Endothelial cell (in vitro differentiated cells): Measurements from ENCODE around the gene KAZN. TPM values are rescaled to one million over a fixed set of nuclear protein-coding genes. Genes with fewer than 3 reads are reported as not detected.

Experiments
- DNase-seq: peaks from one replicate; pipeline ENCODE4 v3.0.0; 2021; ENCODE audit warnings: low spot score
- H3K27ac Mint-ChIP-seq: one replicate; pipeline ENCODE4 v1.8.0; 2021; ENCODE audit warnings: mixed read lengths, inconsistent platforms; ENCODE audit not compliant: unreplicated experiment
- H3K27me3 Mint-ChIP-seq: one replicate; pipeline ENCODE4 v1.8.0; 2021; ENCODE audit warnings: mild to moderate bottlenecking, moderate library complexity, mixed read lengths, inconsistent platforms; ENCODE audit not compliant: unreplicated experiment
- H3K36me3 Mint-ChIP-seq: one replicate; pipeline ENCODE4 v1.8.0; 2021; ENCODE audit warnings: mild to moderate bottlenecking, low read depth, mixed read lengths, inconsistent platforms; ENCODE audit not compliant: unreplicated experiment
- H3K4me1 Mint-ChIP-seq: one replicate; pipeline ENCODE4 v1.8.0; 2021; ENCODE audit warnings: mild to moderate bottlenecking, mixed read lengths, inconsistent platforms; ENCODE audit not compliant: unreplicated experiment
- H3K4me3 Mint-ChIP-seq: one replicate; pipeline ENCODE4 v1.8.0; 2021; ENCODE audit warnings: mild to moderate bottlenecking, mixed read lengths, inconsistent platforms; ENCODE audit not compliant: unreplicated experiment
- H3K9me3 Mint-ChIP-seq: one replicate; pipeline ENCODE4 v1.8.0; 2021; ENCODE audit warnings: mixed read lengths, inconsistent platforms; ENCODE audit not compliant: unreplicated experiment
- CTCF ChIP-seq: fragments of 200-600 bp; sonication (generic); IDR thresholded peaks from one replicate; pipeline ENCODE4 v1.5.0; 2021; ENCODE audit warnings: antibody characterized with exemption; ENCODE audit not compliant: unreplicated experiment
- total RNA-seq: library from RNA; stranded (reverse); fragmentation: NEBNext Ultra II Directional; extraction: Animal tissue kit (Norgen Biotek cat#: 25700); gene quantifications from one replicate; pipeline ENCODE4 v1.2.1, GENCODE V29; 2021; ENCODE audit not compliant: unreplicated experiment

KAZN gene
- total RNA-seq, 1 donor from 2014 or later: 10.1 TPM

DNA sequence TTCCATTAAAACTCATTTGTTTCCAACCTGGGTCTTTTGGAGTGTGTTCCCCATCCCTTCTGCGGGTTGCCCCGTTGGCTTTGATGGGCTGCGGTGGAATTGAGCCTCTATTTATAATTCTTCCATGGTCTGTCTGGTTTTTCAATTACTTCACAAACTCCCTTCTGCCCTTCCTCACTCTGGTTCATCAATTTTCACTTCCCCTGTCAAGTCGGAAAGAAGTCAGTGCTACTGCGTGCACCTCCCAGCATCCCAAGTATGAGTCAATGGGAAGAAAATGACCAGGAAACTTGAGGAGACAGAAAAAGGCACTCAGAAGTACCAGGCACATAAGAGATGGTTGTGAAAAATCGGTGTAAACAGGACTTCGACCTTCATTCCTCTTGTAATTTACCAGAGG lies 126.2 kb downstream of the KAZN start:
- peaks cover 6% of the 10 kb centered on the region for H3K4me1 Mint-ChIP-seq
- no peak for DNase-seq

GRCh38 chr1:14725238-14725637 lies 126.8 kb downstream of the KAZN start:
- no peak overlapping the region for H3K4me3 Mint-ChIP-seq
- H3K27me3 Mint-ChIP-seq: no peaks in the 10 kb centered on the region
- H3K27ac Mint-ChIP-seq: no peak overlapping the region
- TF ChIP-seq CTCF: no peak
- peaks cover 6% of the 10 kb centered on the region for H3K4me1 Mint-ChIP-seq
- no peaks in the 10 kb centered on the region for H3K36me3 Mint-ChIP-seq
- DNase-seq: no peak
- H3K9me3 Mint-ChIP-seq: no peaks in the 10 kb centered on the region

More for the DNA sequence above, 126.2 kb downstream of the KAZN start:
- Mint-ChIP-seq H3K27ac (no peak overlapping the region), H3K36me3 (no peaks in the 10 kb centered on the region), H3K27me3 (peaks cover 2% of the 10 kb centered on the region), H3K9me3 (no peaks in the 10 kb centered on the region), H3K4me3 (no peak overlapping the region)
- TF ChIP-seq CTCF: no peak

- Mint-ChIP-seq H3K4me3 (no peak overlapping the region), H3K4me1 (peaks cover 1% of the 10 kb centered on the region), H3K36me3 (no peaks in the 10 kb centered on the region), H3K27ac (no peak overlapping the region), H3K9me3 (no peaks in the 10 kb centered on the region), H3K27me3 (no peaks in the 10 kb centered on the region)
- no peak for TF ChIP-seq CTCF
- no peak for DNase-seq
Measured at GRCh38 chr1:14725695-14726094, 127.2 kb downstream of the KAZN start.

- Mint-ChIP-seq H3K27ac (no peak overlapping the region), H3K36me3 (no peaks in the 10 kb centered on the region), H3K4me3 (no peak overlapping the region), H3K27me3 (no peaks in the 10 kb centered on the region), H3K9me3 (no peaks in the 10 kb centered on the region), H3K4me1 (no peaks in the 10 kb centered on the region)
- TF ChIP-seq CTCF: no peak
- no peak for DNase-seq
Measured at GRCh38 chr1:14726606-14727005, 128.1 kb downstream of the KAZN start.

- H3K4me3 Mint-ChIP-seq: no peak overlapping the region
- H3K27me3 Mint-ChIP-seq: peaks cover 3% of the 10 kb centered on the region
- no peak for DNase-seq
- peaks cover 6% of the 10 kb centered on the region for H3K4me1 Mint-ChIP-seq
- H3K36me3 Mint-ChIP-seq: no peaks in the 10 kb centered on the region
- no peak overlapping the region for H3K27ac Mint-ChIP-seq
- no peaks in the 10 kb centered on the region for H3K9me3 Mint-ChIP-seq
- TF ChIP-seq CTCF: no peak
Measured at GRCh38 chr1:14728516-14728915, 130.0 kb downstream of the KAZN start.
